Thoracic aorta (tissue), 2 donors: ENCODE measurements around the gene SLCO2B1. TPM values are rescaled to one million over a fixed set of nuclear protein-coding genes. Genes with fewer than 3 reads are reported as not detected.

Experiments used
- ATAC-seq: fragments of 150-250 bp; one replicate; pipeline ENCODE4 v1.8.0; 2017; ENCODE audit warnings: low read depth; ENCODE audit not compliant: insufficient number of reproducible peaks, low FRiP score
- DNase-seq: peaks from one replicate; pipeline ENCODE4 v3.0.0-alpha.2; 2020; ENCODE audit warnings: low spot score
- H3K27ac ChIP-seq, 2 donors: fragments of 200-600 bp; sonication (generic); 1 replicate in 1 of 2; 2 replicates in 1 of 2; pipeline ENCODE4 v1.5.1; 2016; ENCODE audit warnings: mild to moderate bottlenecking in 2 of 2, moderate library complexity in 2 of 2
- H3K27me3 ChIP-seq: fragments of 200-600 bp; sonication (generic); replicated peaks from 2 replicates; pipeline ENCODE4 v1.6.0; 2016; ENCODE audit warnings: mild to moderate bottlenecking; ENCODE audit not compliant: insufficient read depth
- H3K36me3 ChIP-seq: fragments of 200-600 bp; sonication (generic); one replicate; pipeline ENCODE4 v1.5.1; 2016
- H3K4me1 ChIP-seq, 2 donors: fragments of 200-600 bp; sonication (generic); 1 replicate in 1 of 2; 2 replicates in 1 of 2; pipeline versions ENCODE4 v1.5.1 to v1.6.0; 2016; ENCODE audit warnings: low read depth in 2 of 2, mild to moderate bottlenecking in 1 of 2; ENCODE audit not compliant: control insufficient read depth in 1 of 2
- H3K4me3 ChIP-seq: fragments of 200-600 bp; sonication (generic); 2 replicates; pipeline ENCODE4 v1.5.1; 2016; ENCODE audit warnings: mild to moderate bottlenecking
- H3K9me3 ChIP-seq: fragments of 200-600 bp; sonication (generic); 2 replicates; pipeline ENCODE4 v1.5.1; 2016
- total RNA-seq, 2 donors: library from RNA; depleted of rRNA; stranded (reverse); fragments of >200 nt; gene quantifications; one replicate each; pipeline versions ENCODE4 v1.1.0 to v1.2.3, GENCODE V29; 2016
- TF ChIP-seq, protein P1 (sequence below): fragments of 200-600 bp; sonication (generic); IDR thresholded peaks from one replicate; pipeline ENCODE4 v1.5.1; 2019; ENCODE audit warnings: antibody characterized with exemption

Gene SLCO2B1
- total RNA-seq, 2 donors from 2014 or later, result 107 to 692 TPM

DNA sequence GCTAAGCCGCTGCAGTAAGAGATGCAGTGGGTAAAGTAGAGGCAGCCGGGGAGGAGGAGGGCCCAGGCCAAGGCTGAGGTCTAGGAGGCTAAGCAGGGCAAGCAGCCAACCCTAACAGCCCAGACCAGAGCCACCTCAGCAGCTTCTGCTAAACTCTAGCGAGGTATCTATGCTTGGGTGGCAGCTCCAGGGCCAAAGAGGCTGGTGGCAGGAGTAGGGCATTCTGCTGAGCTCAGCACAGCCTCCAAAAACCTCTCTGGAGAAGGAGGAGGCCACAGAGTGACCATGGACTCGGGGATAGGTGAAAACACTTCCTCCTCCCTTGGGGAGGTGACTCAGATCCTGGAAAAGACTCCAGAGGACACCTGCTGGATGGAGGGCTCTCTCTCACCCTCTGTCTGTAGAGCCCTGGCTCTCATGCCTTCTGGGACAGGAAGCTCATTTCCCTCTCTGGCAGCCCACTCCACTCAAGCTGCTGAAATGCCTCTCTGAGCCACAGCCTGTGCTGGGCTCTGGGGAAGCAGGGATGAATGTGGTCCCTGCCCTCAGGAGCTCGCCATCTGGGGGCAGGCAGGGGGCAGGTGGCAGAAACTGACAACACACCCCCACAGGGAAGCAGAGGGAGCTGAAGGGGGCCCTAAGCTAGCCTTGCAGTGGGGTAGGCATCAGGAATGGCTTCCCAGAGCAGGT lies 73.2 kb downstream of the SLCO2B1 start:
- TF ChIP-seq, protein P1, sequence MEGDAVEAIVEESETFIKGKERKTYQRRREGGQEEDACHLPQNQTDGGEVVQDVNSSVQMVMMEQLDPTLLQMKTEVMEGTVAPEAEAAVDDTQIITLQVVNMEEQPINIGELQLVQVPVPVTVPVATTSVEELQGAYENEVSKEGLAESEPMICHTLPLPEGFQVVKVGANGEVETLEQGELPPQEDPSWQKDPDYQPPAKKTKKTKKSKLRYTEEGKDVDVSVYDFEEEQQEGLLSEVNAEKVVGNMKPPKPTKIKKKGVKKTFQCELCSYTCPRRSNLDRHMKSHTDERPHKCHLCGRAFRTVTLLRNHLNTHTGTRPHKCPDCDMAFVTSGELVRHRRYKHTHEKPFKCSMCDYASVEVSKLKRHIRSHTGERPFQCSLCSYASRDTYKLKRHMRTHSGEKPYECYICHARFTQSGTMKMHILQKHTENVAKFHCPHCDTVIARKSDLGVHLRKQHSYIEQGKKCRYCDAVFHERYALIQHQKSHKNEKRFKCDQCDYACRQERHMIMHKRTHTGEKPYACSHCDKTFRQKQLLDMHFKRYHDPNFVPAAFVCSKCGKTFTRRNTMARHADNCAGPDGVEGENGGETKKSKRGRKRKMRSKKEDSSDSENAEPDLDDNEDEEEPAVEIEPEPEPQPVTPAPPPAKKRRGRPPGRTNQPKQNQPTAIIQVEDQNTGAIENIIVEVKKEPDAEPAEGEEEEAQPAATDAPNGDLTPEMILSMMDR, result no peak
- no peaks in the 10 kb centered on the region for H3K27me3 ChIP-seq
- H3K9me3 ChIP-seq, result no peaks in the 10 kb centered on the region
- DNase-seq (no peak), ATAC-seq (no peak)
- H3K27ac ChIP-seq, result no peak overlapping the region
- no peaks in the 10 kb centered on the region for H3K36me3 ChIP-seq
- H3K4me3 ChIP-seq, result no peak overlapping the region
- no peaks in the 10 kb centered on the region for H3K4me1 ChIP-seq

DNA sequence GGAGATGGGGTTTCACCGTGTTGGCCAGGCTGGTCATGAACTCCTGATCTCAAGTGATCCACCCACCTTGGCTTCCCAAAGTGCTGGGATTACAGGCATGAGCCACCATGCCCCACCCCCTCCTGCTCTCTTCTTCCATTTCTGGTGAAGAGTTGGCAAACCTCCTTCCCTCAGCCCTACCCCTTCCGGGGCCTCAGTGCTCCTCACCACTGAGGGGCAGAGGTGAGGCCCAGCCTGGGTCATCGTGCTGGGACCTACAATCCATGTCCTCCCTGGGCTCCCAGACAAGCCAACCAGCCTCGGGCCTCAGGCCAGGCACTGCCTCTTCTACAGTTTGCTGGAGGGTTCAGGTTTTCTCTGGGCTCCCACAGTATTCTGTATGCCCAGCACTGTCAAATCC lies 74.9 kb downstream of the SLCO2B1 start:
- Histone ChIP-seq H3K27me3 (no peaks in the 10 kb centered on the region), H3K36me3 (no peaks in the 10 kb centered on the region), H3K27ac (no peak overlapping the region), H3K4me3 (no peak overlapping the region), H3K9me3 (no peaks in the 10 kb centered on the region), H3K4me1 (no peaks in the 10 kb centered on the region)
- DNase-seq, result no peak
- TF ChIP-seq, protein P1, result no peak
- ATAC-seq, result no peak

- Histone ChIP-seq H3K4me1 (no peaks in the 10 kb centered on the region), H3K36me3 (no peaks in the 10 kb centered on the region), H3K27me3 (no peaks in the 10 kb centered on the region), H3K27ac (no peak overlapping the region), H3K4me3 (no peak overlapping the region), H3K9me3 (no peaks in the 10 kb centered on the region)
- DNase-seq (no peak), ATAC-seq (no peak)
- TF ChIP-seq, protein P1, result no peak
Observed at GRCh38 chr11:75229466-75229865, 78.6 kb downstream of the SLCO2B1 start.

GRCh38 chr11:75230621-75231020 lies 79.7 kb downstream of the SLCO2B1 start:
- no peak for ATAC-seq
- DNase-seq, result no peak
- Histone ChIP-seq H3K9me3 (no peaks in the 10 kb centered on the region), H3K36me3 (no peaks in the 10 kb centered on the region), H3K27me3 (no peaks in the 10 kb centered on the region), H3K4me1 (no peaks in the 10 kb centered on the region), H3K27ac (no peak overlapping the region), H3K4me3 (no peak overlapping the region)
- TF ChIP-seq, protein P1, result no peak

- Histone ChIP-seq H3K9me3 (no peaks in the 10 kb centered on the region), H3K4me3 (no peak overlapping the region), H3K27ac (no peak overlapping the region), H3K27me3 (no peaks in the 10 kb centered on the region), H3K4me1 (no peaks in the 10 kb centered on the region), H3K36me3 (no peaks in the 10 kb centered on the region)
- DNase-seq, result no peak
- no peak for ATAC-seq
- TF ChIP-seq, protein P1, result no peak
Observed at GRCh38 chr11:75233754-75234172, 82.9 kb downstream of the SLCO2B1 start.
